Spleen (tissue), 11 donors: Measurements from ENCODE around the gene DSE. TPM values are rescaled to one million over a fixed set of nuclear protein-coding genes. Genes with fewer than 3 reads are reported as not detected.

Source experiments
- DNase-seq: peaks from one replicate; pipeline ENCODE4 v3.0.0-alpha.2; 2020
- H3K27ac ChIP-seq, 8 donors: fragments of 200-600 bp; sonication (generic) in 7 of 8; 1 replicate in 4 of 8; 2 replicates in 4 of 8; pipeline versions ENCODE4 v1.5.0 to v1.8.0; 2016 to 2021; ENCODE audit warnings: inconsistent platforms in 4 of 8, mild to moderate bottlenecking in 4 of 8, moderate library complexity in 1 of 8
- H3K27me3 ChIP-seq, 7 donors: fragments of 200-600 bp; sonication (generic) in 6 of 7; replicated peaks in 1 of 7; 1 replicate in 4 of 7; 2 replicates in 3 of 7; pipeline versions ENCODE4 v1.5.0 to v1.8.0; 2016 to 2021; ENCODE audit warnings: inconsistent platforms in 3 of 7, mild to moderate bottlenecking in 1 of 7
- H3K36me3 ChIP-seq, 6 donors: fragments of 200-600 bp; sonication (generic) in 5 of 6; 1 replicate in 4 of 6; 2 replicates in 2 of 6; pipeline versions ENCODE4 v1.5.0 to v1.8.0; 2016 to 2021; ENCODE audit warnings: inconsistent platforms in 2 of 6
- H3K4me1 ChIP-seq, 6 donors: fragments of 200-600 bp; sonication (generic) in 5 of 6; 1 replicate in 3 of 6; 2 replicates in 3 of 6; pipeline versions ENCODE4 v1.5.0 to v1.8.0; 2016 to 2021; ENCODE audit warnings: inconsistent platforms in 3 of 6
- H3K4me3 ChIP-seq, 8 donors: fragments of 200-600 bp; sonication (generic) in 7 of 8; 1 replicate in 4 of 8; 2 replicates in 4 of 8; pipeline versions ENCODE4 v1.5.0 to v1.8.0; 2016 to 2021; ENCODE audit warnings: inconsistent platforms in 4 of 8, mild to moderate bottlenecking in 4 of 8, moderate library complexity in 2 of 8
- H3K9me3 ChIP-seq, 8 donors: fragments of 200-600 bp; sonication (generic) in 7 of 8; 1 replicate in 4 of 8; 2 replicates in 4 of 8; pipeline versions ENCODE4 v1.5.0 to v1.8.0; 2016 to 2021; ENCODE audit warnings: inconsistent platforms in 4 of 8
- POLR2A ChIP-seq, 3 donors: fragments of 450-650 bp; IDR thresholded peaks; one replicate each; pipeline ENCODE4 v1.5.1; 2017; ENCODE audit warnings: antibody characterized with exemption in 3 of 3, mild to moderate bottlenecking in 1 of 3
- POLR2AphosphoS5 ChIP-seq, 3 donors: sonication (generic); formaldehyde crosslinking; IDR thresholded peaks; one replicate each; pipeline ENCODE4 v1.5.1; 2017; ENCODE audit warnings: antibody characterized with exemption in 3 of 3
- WGBS, 5 donors: extraction: QIAGEN DNeasy Blood & Tissue Kit in 3 of 5; methylation state at CpG; one replicate each; pipeline versions ENCODE4 v1.1.5 to v1.1.7; 2013 to 2018; 5-methylcytosine and 5-hydroxymethylcytosine counted together
- intact Hi-C: fragments of 100-400 bp; cut with DNase I; formaldehyde crosslinking; loops from one replicate; pipeline ENCODE4 v1.15.0; 2023; ENCODE audit warnings: low total_unique reads
- polyA plus RNA-seq, 3 donors: library from polyadenylated mRNA; stranded (reverse); fragments of 200-250 nt; gene quantifications; one replicate each; pipeline ENCODE4 v1.2.1, GENCODE V29; 2013
- total RNA-seq, 7 donors: library from RNA; depleted of rRNA in 3 of 7; stranded (reverse); fragments of >200 nt in 3 of 7; fragmentation: NEBNext Ultra II Directional in 4 of 7; extraction: Animal tissue kit (Norgen Biotek cat#: 25700) in 4 of 7; gene quantifications; one replicate each; pipeline versions ENCODE4 v1.1.0 to v1.2.1, GENCODE V29; 2016 to 2021
- TF ChIP-seq, protein P1 (sequence below), 11 experiments: fragments of 200-600 bp in 7 of 11; fragments of 450-650 bp in 4 of 11; sonication (generic) in 4 of 11; IDR thresholded peaks in 8 of 11; conservative IDR thresholded peaks in 3 of 11; 1 replicate in 7 of 11; 2 replicates in 4 of 11; pipeline versions ENCODE4 v1.4.0 to v1.8.0; 2016 to 2021; ENCODE audit warnings: antibody characterized with exemption in 11 of 11, inconsistent platforms in 4 of 11, mild to moderate bottlenecking in 1 of 11
- donor health status: healthy with polysubstance abuse.
- donor health status: DM: no; HTN: no; CAD: no; lungs with moderate emphysema.
- donor health status: DM: no; HTN: no; CAD: no.
- donor health status: Bipolar disorder and iron deficiency.
- donor health status: healthy.
- donor health status: DM: no; HTN: no; CAD: no.
- donor health status: DM: yes; HTN: yes; CAD: no.

DSE gene
- total and polyA plus RNA-seq, 10 donors, result 8.2 to 82.3 (median 61.7) TPM

DNA sequence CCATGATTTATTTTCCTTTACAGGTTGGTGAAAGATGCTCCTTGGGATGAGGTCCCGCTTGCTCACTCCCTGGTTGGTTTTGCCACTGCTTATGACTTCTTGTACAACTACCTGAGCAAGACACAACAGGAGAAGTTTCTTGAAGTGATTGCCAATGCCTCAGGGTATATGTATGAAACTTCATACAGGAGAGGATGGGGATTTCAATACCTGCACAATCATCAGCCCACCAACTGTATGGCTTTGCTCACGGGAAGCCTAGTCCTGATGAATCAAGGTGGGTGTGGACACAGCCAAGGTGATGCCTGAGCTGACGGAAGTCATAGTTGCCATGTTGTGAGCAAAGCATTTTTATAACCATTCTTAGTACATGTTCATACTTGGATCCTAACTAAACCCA is 55.8 kb downstream of the DSE start:
- TF ChIP-seq POLR2AphosphoS5 (IDR thresholded peaks at IDR 0.05) (no peak), POLR2A (IDR thresholded peaks at IDR 0.05) (no peak)
- TF ChIP-seq, protein P1, sequence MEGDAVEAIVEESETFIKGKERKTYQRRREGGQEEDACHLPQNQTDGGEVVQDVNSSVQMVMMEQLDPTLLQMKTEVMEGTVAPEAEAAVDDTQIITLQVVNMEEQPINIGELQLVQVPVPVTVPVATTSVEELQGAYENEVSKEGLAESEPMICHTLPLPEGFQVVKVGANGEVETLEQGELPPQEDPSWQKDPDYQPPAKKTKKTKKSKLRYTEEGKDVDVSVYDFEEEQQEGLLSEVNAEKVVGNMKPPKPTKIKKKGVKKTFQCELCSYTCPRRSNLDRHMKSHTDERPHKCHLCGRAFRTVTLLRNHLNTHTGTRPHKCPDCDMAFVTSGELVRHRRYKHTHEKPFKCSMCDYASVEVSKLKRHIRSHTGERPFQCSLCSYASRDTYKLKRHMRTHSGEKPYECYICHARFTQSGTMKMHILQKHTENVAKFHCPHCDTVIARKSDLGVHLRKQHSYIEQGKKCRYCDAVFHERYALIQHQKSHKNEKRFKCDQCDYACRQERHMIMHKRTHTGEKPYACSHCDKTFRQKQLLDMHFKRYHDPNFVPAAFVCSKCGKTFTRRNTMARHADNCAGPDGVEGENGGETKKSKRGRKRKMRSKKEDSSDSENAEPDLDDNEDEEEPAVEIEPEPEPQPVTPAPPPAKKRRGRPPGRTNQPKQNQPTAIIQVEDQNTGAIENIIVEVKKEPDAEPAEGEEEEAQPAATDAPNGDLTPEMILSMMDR (IDR thresholded peaks at IDR 0.05 in 8 of 11, conservative IDR thresholded peaks at IDR 0.05 in 3 of 11), result no peak
- H3K4me1 ChIP-seq, result peaks cover 0 to 6% (median 0%) of the 10 kb centered on the region in 6 donors
- no peaks in the 10 kb centered on the region for H3K9me3 ChIP-seq
- WGBS, 5 donors, result 91 to 99% (median 97%) methylated on average over 3 of the region's 3 CpGs
- H3K27ac ChIP-seq, result no peak overlapping the region
- no peak overlapping the region for H3K4me3 ChIP-seq
- intact Hi-C loops, result no loop called here
- no peak for DNase-seq
- peaks cover 0 to 53% (median 19%) of the 10 kb centered on the region in 6 donors for H3K36me3 ChIP-seq
- H3K27me3 ChIP-seq, result no peaks in the 10 kb centered on the region

GRCh38 chr6:116429111-116429510 is 58.4 kb downstream of the DSE start:
- no peak for DNase-seq
- no peak overlapping the region for H3K4me3 ChIP-seq
- no peaks in the 10 kb centered on the region for H3K4me1 ChIP-seq
- TF ChIP-seq POLR2AphosphoS5 (IDR thresholded peaks at IDR 0.05) (no peak), POLR2A (IDR thresholded peaks at IDR 0.05) (no peak)
- TF ChIP-seq, protein P1 (IDR thresholded peaks at IDR 0.05 in 8 of 11, conservative IDR thresholded peaks at IDR 0.05 in 3 of 11), result no peak
- 85 to 97% (median 94%) methylated on average over 2 of the region's 2 CpGs for WGBS, 5 donors
- peaks cover 0 to 79% (median 24%) of the 10 kb centered on the region in 6 donors for H3K36me3 ChIP-seq
- H3K27ac ChIP-seq, result no peak overlapping the region
- no peaks in the 10 kb centered on the region for H3K27me3 ChIP-seq
- no peaks in the 10 kb centered on the region for H3K9me3 ChIP-seq
- intact Hi-C loops, result no loop called here

DNA sequence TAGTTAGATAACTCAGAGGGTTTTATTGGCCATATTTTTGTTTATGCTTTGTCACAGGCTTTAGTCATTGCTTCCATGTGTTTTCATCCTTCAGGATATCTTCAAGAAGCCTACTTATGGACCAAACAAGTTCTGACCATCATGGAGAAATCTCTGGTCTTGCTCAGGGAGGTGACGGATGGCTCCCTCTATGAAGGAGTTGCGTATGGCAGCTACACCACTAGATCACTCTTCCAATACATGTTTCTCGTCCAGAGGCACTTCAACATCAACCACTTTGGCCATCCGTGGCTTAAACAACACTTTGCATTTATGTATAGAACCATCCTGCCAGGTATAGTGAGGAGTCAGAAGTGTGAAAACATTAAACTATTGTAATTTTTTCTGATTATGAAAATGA is 60.1 kb downstream of the DSE start:
- Histone ChIP-seq H3K36me3 (peaks cover 0 to 95% (median 24%) of the 10 kb centered on the region in 6 donors), H3K27me3 (no peaks in the 10 kb centered on the region), H3K9me3 (no peaks in the 10 kb centered on the region), H3K27ac (no peak overlapping the region), H3K4me3 (no peak overlapping the region), H3K4me1 (no peaks in the 10 kb centered on the region)
- intact Hi-C loops, result no loop called here
- TF ChIP-seq, protein P1 (IDR thresholded peaks at IDR 0.05 in 8 of 11, conservative IDR thresholded peaks at IDR 0.05 in 3 of 11), result no peak
- TF ChIP-seq POLR2A (IDR thresholded peaks at IDR 0.05), result no peak
- no peak for TF ChIP-seq POLR2AphosphoS5 (IDR thresholded peaks at IDR 0.05)
- no peak for DNase-seq
- 78 to 99% (median 89%) methylated on average over 4 of the region's 4 CpGs for WGBS, 5 donors

DNA sequence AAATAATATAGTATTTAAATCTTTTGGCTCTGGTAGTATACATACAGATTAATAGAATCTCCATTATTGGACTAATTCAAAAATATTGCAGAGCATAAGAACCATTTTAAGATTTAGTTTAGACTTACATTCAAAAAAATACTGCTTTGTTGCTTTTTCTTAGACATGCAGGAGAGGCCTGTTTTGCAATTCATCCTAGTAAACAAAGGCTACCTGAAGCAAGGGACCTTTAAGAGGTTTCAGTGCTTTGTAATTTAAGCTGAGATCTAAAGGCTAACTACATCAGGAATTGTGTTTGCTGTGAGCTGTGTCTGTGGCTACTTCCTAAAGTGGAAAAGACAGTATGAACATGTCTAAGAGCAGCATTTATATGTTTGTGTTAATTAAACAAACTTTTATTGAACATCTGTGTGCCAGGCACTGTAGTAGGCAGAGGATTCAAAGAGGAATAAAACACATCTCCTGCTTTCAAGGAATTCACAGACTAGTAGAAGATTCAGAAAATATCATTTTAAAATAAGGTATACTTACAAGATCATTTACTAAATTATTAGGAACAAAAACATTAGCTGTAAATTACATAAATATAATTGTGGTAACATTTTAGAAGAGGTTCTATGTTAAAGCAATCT is 61.3 kb downstream of the DSE start:
- H3K9me3 ChIP-seq, result no peaks in the 10 kb centered on the region
- peaks cover 0 to under 1% (median 0%) of the 10 kb centered on the region in 6 donors for H3K4me1 ChIP-seq
- DNase-seq, result no peak
- H3K27ac ChIP-seq, result no peak overlapping the region
- H3K4me3 ChIP-seq, result no peak overlapping the region
- intact Hi-C loops, result no loop called here
- TF ChIP-seq, protein P1 (IDR thresholded peaks at IDR 0.05 in 8 of 11, conservative IDR thresholded peaks at IDR 0.05 in 3 of 11), result no peak
- TF ChIP-seq POLR2AphosphoS5 (IDR thresholded peaks at IDR 0.05) (no peak), POLR2A (IDR thresholded peaks at IDR 0.05) (no peak)
- H3K36me3 ChIP-seq, result peaks cover 0 to 93% (median 25%) of the 10 kb centered on the region in 6 donors
- no peaks in the 10 kb centered on the region for H3K27me3 ChIP-seq
